Measurements from ENCODE around the gene NAMPT.

The NAMPT gene

GRCh38 chr7:106282852-106283251 lies 1.9 kb downstream of the NAMPT start:
- no peak for TF ChIP-seq CTCF (IDR thresholded peaks at IDR 0.05; ENCODE audit: extremely low read depth, insufficient read depth, missing control alignments)
- in situ Hi-C loops (cut with MboI; ENCODE audit: low pct_unique_long_range_greater_than_20kb, low sequenced_read_pairs, unreplicated experiment): no loop called here
- DNase-seq (ENCODE audit: low spot score): no peak

- DNase-seq (ENCODE audit: low spot score): no peak
- TF ChIP-seq CTCF (IDR thresholded peaks at IDR 0.05; ENCODE audit: extremely low read depth, insufficient read depth, missing control alignments): no peak
- in situ Hi-C loops (cut with MboI; ENCODE audit: low pct_unique_long_range_greater_than_20kb, low sequenced_read_pairs, unreplicated experiment): no loop called here
Measured at GRCh38 chr7:106282390-106282789, 2.4 kb downstream of the NAMPT start.

GRCh38 chr7:106281585-106282318 lies 3.0 kb downstream of the NAMPT start:
- no peak for DNase-seq (ENCODE audit: low spot score)
- TF ChIP-seq CTCF (IDR thresholded peaks at IDR 0.05; ENCODE audit: extremely low read depth, insufficient read depth, missing control alignments): no peak
- in situ Hi-C loops (cut with MboI; ENCODE audit: low pct_unique_long_range_greater_than_20kb, low sequenced_read_pairs, unreplicated experiment): no loop called here

GRCh38 chr7:106281127-106281526 lies 3.7 kb downstream of the NAMPT start:
- no peak for DNase-seq (ENCODE audit: low spot score)
- no peak for TF ChIP-seq CTCF (IDR thresholded peaks at IDR 0.05; ENCODE audit: extremely low read depth, insufficient read depth, missing control alignments)
- in situ Hi-C loops (cut with MboI; ENCODE audit: low pct_unique_long_range_greater_than_20kb, low sequenced_read_pairs, unreplicated experiment): no loop called here

GRCh38 chr7:106279425-106280197 lies 5.2 kb downstream of the NAMPT start:
- in situ Hi-C loops (cut with MboI; ENCODE audit: low pct_unique_long_range_greater_than_20kb, low sequenced_read_pairs, unreplicated experiment): no loop called here
- TF ChIP-seq CTCF (IDR thresholded peaks at IDR 0.05; ENCODE audit: extremely low read depth, insufficient read depth, missing control alignments): no peak
- DNase-seq (ENCODE audit: low spot score): no peak

- DNase-seq (ENCODE audit: low spot score): no peak
- in situ Hi-C loops (cut with MboI; ENCODE audit: low pct_unique_long_range_greater_than_20kb, low sequenced_read_pairs, unreplicated experiment): no loop called here
- no peak for TF ChIP-seq CTCF (IDR thresholded peaks at IDR 0.05; ENCODE audit: extremely low read depth, insufficient read depth, missing control alignments)
Measured at GRCh38 chr7:106278695-106279094, 6.1 kb downstream of the NAMPT start.
